Purkinje cell (primary cell): Measurements from ENCODE around the gene CFAP141. TPM values are rescaled to one million over a fixed set of nuclear protein-coding genes. Genes with fewer than 3 reads are reported as not detected.

Experiments
- polyA plus RNA-seq: library from polyadenylated mRNA; unstranded; fragments of >200 nt; fragmentation: Nextera tagmentation; gene quantifications from 2 replicates; pipeline ENCODE4 v1.2.1, GENCODE V29; 2014

The CFAP141 gene
- polyA plus RNA-seq: not detected in 2 replicates

DNA sequence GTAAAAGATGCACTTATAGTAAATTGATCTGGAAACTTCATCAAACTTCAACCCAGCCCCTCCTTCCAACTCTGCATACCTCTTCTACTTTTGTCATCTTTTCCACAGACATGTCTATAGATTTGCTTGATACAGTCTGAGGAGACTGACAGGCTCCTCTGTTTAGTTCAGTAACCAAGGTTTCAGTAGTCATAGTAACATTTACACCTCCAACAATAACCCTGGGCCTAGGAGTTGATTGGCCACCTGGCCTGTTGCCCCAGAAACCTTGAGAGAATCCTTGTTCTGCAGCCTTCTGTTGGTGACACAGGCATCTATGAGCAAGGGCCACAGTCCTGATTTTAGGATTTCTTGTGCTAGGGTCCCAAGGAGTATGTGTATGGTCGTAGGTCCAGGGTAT lies at the start of gene CFAP141:
Gene CFAP141 (minus strand): TSS at position 138 of the 400 bp plus-strand sequence. CDS start 26 bp downstream, at position 112.

DNA sequence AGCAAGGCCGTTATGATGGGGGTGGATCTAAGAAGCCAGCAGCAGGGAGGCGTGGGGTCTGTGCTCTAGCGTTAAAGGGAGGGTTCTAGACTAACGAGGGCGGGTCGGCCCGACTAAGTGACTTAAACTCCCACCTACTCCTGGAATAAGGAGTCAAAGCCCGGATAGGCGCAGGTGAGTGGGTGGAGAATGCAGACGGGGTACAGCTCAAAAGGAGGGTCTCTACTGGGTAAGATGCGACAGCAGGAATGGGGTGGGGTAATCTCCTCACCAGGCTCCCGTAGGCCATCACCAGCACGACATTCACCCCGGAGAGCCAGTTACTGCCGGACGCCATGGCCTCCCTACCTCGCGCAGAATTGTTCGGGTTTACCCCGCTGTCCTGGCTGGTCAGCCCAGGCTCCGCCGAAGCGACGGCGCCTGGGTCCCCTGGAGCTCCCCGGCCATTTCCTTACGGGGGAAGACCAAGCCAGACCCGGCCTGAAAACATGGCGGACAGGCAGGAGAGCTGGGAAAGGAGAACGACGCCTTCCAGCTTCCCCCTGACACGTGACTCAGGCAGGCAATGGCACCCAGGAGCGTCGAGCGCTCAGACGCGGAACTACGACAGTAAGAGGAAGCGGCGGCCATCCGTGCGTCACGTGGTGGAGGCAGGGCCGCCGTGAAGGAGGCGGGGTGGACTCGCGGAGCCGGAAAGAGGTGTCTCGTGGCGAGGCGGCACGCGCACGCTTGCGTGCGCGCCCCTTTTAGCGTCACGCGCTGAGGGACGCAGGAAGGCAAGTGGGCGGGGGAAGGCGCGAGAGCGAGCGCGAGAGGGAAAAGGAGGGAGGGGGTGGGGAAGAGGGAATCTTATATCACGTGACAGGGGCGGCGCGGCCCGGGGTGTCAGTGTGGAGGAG lies 14.2 kb upstream of the CFAP141 start, which contains the start of gene UBAP2L:
Gene UBAP2L (plus strand): TSS at position 885 of the 899 bp plus-strand sequence. CDS start 4,169 bp downstream, outside the sequence.

DNA sequence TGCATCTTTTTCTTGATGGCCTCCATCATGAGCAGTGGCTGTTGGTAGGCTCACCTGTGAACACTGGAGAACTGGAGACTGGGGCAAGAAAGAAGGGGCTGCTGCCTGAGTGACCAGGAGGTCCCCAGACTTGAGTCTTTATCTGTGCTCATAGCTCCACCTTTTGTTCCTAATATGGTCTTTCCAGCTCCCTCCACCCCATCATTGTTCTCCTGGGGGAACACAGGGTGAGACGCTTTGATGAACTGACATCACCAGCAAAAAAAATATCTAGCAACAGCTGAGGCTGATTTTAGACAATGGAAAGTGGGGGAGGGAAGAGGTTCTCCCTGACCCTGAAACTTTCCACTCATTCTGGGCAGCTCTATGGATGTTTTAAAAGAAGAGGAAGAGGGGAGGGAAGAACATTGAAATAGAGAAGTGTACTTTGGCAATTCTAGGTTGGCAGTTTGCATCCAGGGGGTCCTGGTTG lies 14.1 kb downstream of the CFAP141 start, which contains the start of gene TPM3:
Gene TPM3 (minus strand): TSS at position 111 of the 472 bp plus-strand sequence. CDS start 82 bp downstream, at position 29.

DNA sequence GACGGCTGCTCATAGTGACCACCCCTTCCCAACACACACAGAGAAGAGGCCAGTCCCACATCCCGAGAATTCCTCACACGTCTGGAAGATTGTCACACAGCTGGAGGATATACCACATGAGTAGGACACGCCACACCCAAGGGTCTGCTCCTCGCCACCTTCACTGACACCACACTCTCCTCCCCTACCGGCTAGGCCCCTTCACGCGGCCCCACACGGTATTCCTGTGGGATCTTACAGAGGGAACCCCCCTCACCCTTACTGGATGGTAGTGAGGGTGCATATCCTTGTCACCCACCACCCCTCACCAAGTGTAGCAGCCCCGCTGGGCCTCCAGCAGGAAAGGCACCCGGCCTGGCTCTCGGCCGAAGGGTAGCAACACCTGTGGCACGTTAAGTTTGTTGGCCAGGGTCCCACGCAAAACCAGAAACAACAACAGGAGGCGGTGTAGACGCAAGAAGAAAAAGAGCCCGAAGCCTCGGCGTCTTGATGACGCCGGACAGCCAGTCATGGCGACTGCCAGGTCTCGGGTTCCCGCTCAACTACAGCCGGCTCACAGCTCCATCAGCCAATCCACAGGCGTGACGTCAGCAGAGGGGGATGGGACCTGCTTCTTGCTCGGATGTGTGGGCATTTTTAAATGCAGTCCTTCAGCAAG lies 51.5 kb downstream of the CFAP141 start, which contains the start of gene NUP210L:
Gene NUP210L (minus strand): TSS at position 540 of the 658 bp plus-strand sequence.

Other genes with a start within 250 kb of the CFAP141 start
- 1.9 and 2.2 TPM in 2 replicates for gene CRTC2, start 247.7 kb downstream of the CFAP141 start, polyA plus RNA-seq
- 4.4 and 10.6 TPM in 2 replicates for gene SLC39A1, start 242.8 kb downstream of the CFAP141 start, polyA plus RNA-seq
- 0.57 and 1.4 TPM in 2 replicates for gene CREB3L4, start 238.4 kb downstream of the CFAP141 start, polyA plus RNA-seq
- gene JTB, start 228.7 kb downstream of the CFAP141 start, polyA plus RNA-seq: 80.0 and 112 TPM in 2 replicates
- 2.4 and 2.9 TPM in 2 replicates for gene RAB13, start 220.0 kb downstream of the CFAP141 start, polyA plus RNA-seq
- gene RPS27, start 215.6 kb downstream of the CFAP141 start, polyA plus RNA-seq: 1,044 and 1,179 TPM in 2 replicates
- gene NUP210L, start 51.3 kb downstream of the CFAP141 start, polyA plus RNA-seq: 0.11 and 0.27 TPM in 2 replicates
- gene TPM3, start 14.2 kb downstream of the CFAP141 start, polyA plus RNA-seq: 83.3 and 111 TPM in 2 replicates
- gene UBAP2L, start 14.6 kb upstream of the CFAP141 start, polyA plus RNA-seq: 32.3 and 44.5 TPM in 2 replicates
- 138 and 143 TPM in 2 replicates for gene HAX1, start 66.3 kb upstream of the CFAP141 start, polyA plus RNA-seq
- gene AQP10, start 114.8 kb upstream of the CFAP141 start, polyA plus RNA-seq: not detected in 2 replicates
- 2.0 and 2.6 TPM in 2 replicates for gene ATP8B2, start 119.2 kb upstream of the CFAP141 start, polyA plus RNA-seq
- gene IL6R, start 199.0 kb upstream of the CFAP141 start, polyA plus RNA-seq: 0.08 TPM in 1 of 2 replicates, not detected in the other